ENCODE results near the gene CD69. TPM values are rescaled to one million over a fixed set of nuclear protein-coding genes. Genes with fewer than 3 reads are reported as not detected.

CD69 gene
- total and polyA plus RNA-seq, 2 donors (not counting 3 experiments of a cell fraction or from before 2014, with no cell fraction given): 0.49 to 4.4 TPM

GRCh38 chr12:9759694-9760093, 1.0 kb downstream of the CD69 start:
- FAIRE-seq (no peak), DNase-seq (ENCODE audit: low read depth, low spot score) (no peak)
- Histone ChIP-seq H3K79me2 (ENCODE audit: control insufficient read depth, insufficient read depth, low read length) (no peaks in the 10 kb centered on the region), H4K20me1 (replicated peaks; ENCODE audit: control insufficient read depth, extremely low read depth, insufficient read depth, low read length) (no peaks in the 10 kb centered on the region), H3K27me3 (ENCODE audit: control insufficient read depth in 2 of 2, insufficient read depth in 2 of 2, low read length in 2 of 2) (no peaks in the 10 kb centered on the region), H3K4me2 (ENCODE audit: insufficient read depth, low read length) (no peak overlapping the region), H3K36me3 (ENCODE audit: control insufficient read depth in 2 of 2, extremely low read depth in 1 of 2, insufficient read depth in 2 of 2, low read length in 2 of 2) (no peaks in the 10 kb centered on the region), H3K4me1 (ENCODE audit: control insufficient read depth, extremely low read depth, insufficient read depth, low read length) (peaks cover 11% of the 10 kb centered on the region), H3K27ac (ENCODE audit: insufficient read depth, low read depth, low read length) (no peak overlapping the region), H3K4me3 (replicated peaks in 1 of 3; ENCODE audit: insufficient read depth in 1 of 3, low read depth in 1 of 3, low read length in 3 of 3) (no peak overlapping the region), H3K9me3 (replicated peaks; ENCODE audit: control insufficient read depth, insufficient read depth, low read length) (no peaks in the 10 kb centered on the region), H3K9ac (replicated peaks; ENCODE audit: extremely low read depth, insufficient read depth, low read length) (no peak overlapping the region), H3K9me1 (replicated peaks; ENCODE audit: control insufficient read depth, extremely low read depth, insufficient read depth, low read length) (no peaks in the 10 kb centered on the region), H2AFZ (ENCODE audit: low read depth, low read length) (no peak overlapping the region)
- ChIA-PET CTCF (interaction anchor here (3.2 kb wide), 1 partner anchor 9 kb away, joined by 30 read pairs; no protein-coding TSS in a partner anchor), POLR2A (no interaction called here)
- dilution Hi-C loops (cut with MboI; ENCODE audit: extremely low pct_ligation_motif_present, low sequenced_read_pairs) (no loop called here), intact Hi-C loops (cut with micrococcal nuclease) (loop anchor here (10.0 kb wide), 1 partner anchor 805 kb away; no protein-coding TSS in a partner anchor)
- BruUV-seq (replicated peaks): no TSS peak
- TF ChIP-seq MAX (IDR thresholded peaks at IDR 0.05; ENCODE audit: insufficient read depth, insufficient read length): no peak
- no peak for TF ChIP-seq POLR2A (IDR thresholded peaks at IDR 0.05; ENCODE audit: low read depth, low read length)
- TF ChIP-seq POLR2AphosphoS5 (IDR thresholded peaks at IDR 0.05; ENCODE audit: insufficient read depth, low read depth, low read length): no peak
- TF ChIP-seq MYC (IDR thresholded peaks at IDR 0.05; ENCODE audit: low read depth, low read length): no peak
- no peak for TF ChIP-seq CTCF (IDR thresholded peaks at IDR 0.05; ENCODE audit: extremely low read depth in 1 of 2, insufficient read depth in 1 of 2, low read depth in 1 of 2, low read length in 2 of 2)
- no peak for TF ChIP-seq EZH2 (IDR thresholded peaks at IDR 0.05; ENCODE audit: borderline replicate concordance, low read depth, low read length, severe bottlenecking)
- no peak for TF ChIP-seq GATA2 (IDR thresholded peaks at IDR 0.05; ENCODE audit: insufficient read depth, insufficient read length, low read depth, low read length)
- TF ChIP-seq JUN (IDR thresholded peaks at IDR 0.05; ENCODE audit: borderline replicate concordance, insufficient read depth, insufficient read length, low read depth): no peak
- TF ChIP-seq FOS (IDR thresholded peaks at IDR 0.05; ENCODE audit: borderline replicate concordance, insufficient read depth, low read length): no peak

Measured in endothelial cell of umbilical vein (primary cell).